GM18505 (cell line): ENCODE measurements around the gene FOXQ1.
"Not testable (repeated sequence)": the region's sequence is repeated elsewhere in the genome, so short reads cannot be mapped to it uniquely, and the experiment has no call there.

ENCODE experiments used
- ATAC-seq: cut with Tn5 transposase; IDR thresholded peaks from one replicate; pipeline ENCODE4 v1.9.1; 2021; ENCODE audit not compliant: unreplicated experiment
- POLR2A ChIP-seq: IDR thresholded peaks from 4 replicates; pipeline ENCODE4 v1.6.1; 2011; ENCODE audit warnings: borderline replicate concordance; ENCODE audit not compliant: insufficient read depth, insufficient read length; ENCODE audit errors: extremely low read depth

Gene FOXQ1

GRCh38 chr6:1309366-1309765 is 2.5 kb upstream of the FOXQ1 start:
- no peak for TF ChIP-seq POLR2A
- ATAC-seq = no peak

- TF ChIP-seq POLR2A = no peak
- ATAC-seq = no peak
These were observed 1.1 kb upstream of the FOXQ1 start for GRCh38 chr6:1310628-1311399.

- no peak for TF ChIP-seq POLR2A
- ATAC-seq = no peak
These were observed 240 bp downstream of the FOXQ1 start for GRCh38 chr6:1312203-1312472.

DNA sequence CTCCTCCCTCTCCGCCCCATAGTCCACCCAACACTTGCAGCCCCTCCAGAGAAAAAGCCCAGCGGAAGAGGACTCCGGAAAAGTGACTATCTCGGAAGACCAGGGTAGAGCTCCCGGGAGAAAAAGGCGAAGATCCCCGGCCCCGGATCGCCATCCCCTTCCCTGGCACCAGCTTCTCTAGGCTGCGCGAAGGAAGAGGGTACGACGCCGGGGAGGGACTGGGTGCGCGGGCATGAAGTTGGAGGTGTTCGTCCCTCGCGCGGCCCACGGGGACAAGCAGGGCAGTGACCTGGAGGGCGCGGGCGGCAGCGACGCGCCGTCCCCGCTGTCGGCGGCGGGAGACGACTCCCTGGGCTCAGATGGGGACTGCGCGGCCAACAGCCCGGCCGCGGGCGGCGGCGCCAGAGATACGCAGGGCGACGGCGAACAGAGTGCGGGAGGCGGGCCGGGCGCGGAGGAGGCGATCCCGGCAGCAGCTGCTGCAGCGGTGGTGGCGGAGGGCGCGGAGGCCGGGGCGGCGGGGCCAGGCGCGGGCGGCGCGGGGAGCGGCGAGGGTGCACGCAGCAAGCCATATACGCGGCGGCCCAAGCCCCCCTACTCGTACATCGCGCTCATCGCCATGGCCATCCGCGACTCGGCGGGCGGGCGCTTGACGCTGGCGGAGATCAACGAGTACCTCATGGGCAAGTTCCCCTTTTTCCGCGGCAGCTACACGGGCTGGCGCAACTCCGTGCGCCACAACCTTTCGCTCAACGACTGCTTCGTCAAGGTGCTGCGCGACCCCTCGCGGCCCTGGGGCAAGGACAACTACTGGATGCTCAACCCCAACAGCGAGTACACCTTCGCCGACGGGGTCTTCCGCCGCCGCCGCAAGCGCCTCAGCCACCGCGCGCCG is 822 bp downstream of the FOXQ1 start:
- no peak for TF ChIP-seq POLR2A
- no peak for ATAC-seq

- ATAC-seq = no peak
These were observed 1.5 kb downstream of the FOXQ1 start for GRCh38 chr6:1313384-1313766.

DNA sequence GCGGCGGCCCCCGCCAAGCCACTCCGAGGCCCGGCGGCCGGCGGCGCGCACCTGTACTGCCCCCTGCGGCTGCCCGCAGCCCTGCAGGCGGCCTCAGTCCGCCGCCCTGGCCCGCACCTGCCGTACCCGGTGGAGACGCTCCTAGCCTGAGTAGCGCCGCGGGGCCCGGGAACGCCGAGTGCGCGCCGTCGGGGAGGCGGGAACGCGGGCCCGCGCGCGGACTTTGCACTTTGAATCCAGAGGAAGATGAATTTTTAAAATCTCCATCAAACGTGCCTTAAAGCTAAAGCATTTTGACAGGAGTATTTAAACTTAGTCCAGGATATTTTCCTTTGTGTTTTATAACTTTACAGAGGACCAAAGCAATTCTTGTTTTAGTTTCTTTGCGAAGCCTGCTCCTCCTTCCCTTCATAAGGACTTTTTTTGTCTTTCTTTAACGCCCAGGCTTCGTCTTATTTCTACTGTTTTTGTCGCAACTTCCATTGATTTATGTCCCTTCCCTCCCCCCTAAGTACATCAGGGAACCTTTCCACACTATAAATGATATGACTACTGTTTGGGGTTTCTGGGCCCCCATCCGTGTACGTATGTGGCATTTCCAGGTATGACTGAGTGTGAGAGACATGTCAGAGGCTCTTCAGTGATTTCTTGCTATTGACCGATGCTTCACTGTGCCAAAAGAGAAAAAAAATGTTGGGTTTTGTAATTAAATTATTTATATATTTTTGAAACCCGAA is 2.0 kb downstream of the FOXQ1 start:
- TF ChIP-seq POLR2A = no peak
- ATAC-seq = no peak

More at GRCh38 chr6:1313384-1313766, 1.5 kb downstream of the FOXQ1 start:
- no peak for TF ChIP-seq POLR2A

- ATAC-seq = no peak
- no peak for TF ChIP-seq POLR2A
These were observed 2.7 kb downstream of the FOXQ1 start for GRCh38 chr6:1314617-1315016.

DNA sequence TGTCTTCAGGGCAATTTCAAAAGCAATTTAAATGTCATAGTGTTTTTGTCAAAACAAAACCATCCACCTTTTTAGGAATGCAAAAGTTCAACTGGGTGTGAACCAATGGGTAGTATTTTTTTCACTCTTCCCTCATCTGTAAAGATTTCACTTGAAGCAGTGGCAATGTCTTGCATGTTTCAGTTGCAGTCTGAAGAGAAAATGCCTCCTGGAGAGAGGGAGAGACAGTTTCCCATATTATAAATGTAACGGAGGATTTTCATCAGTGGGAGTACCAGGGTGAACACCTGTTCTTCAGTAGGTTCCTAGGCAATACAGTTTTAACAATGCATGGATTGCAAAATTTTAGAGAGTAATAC is 3.3 kb downstream of the FOXQ1 start:
- no peak for ATAC-seq
- no peak for TF ChIP-seq POLR2A

- ATAC-seq = no peak
- no peak for TF ChIP-seq POLR2A
These were observed 3.9 kb downstream of the FOXQ1 start for GRCh38 chr6:1315560-1316386.

GRCh38 chr6:1316489-1316971 is 4.6 kb downstream of the FOXQ1 start:
- no peak for TF ChIP-seq POLR2A
- no peak for ATAC-seq

- ATAC-seq = no peak
- TF ChIP-seq POLR2A = no peak
These were observed 5.5 kb downstream of the FOXQ1 start for GRCh38 chr6:1317302-1317815.

- no peak for TF ChIP-seq POLR2A
- ATAC-seq = no peak
These were observed 6.1 kb downstream of the FOXQ1 start for GRCh38 chr6:1318036-1318435.

DNA sequence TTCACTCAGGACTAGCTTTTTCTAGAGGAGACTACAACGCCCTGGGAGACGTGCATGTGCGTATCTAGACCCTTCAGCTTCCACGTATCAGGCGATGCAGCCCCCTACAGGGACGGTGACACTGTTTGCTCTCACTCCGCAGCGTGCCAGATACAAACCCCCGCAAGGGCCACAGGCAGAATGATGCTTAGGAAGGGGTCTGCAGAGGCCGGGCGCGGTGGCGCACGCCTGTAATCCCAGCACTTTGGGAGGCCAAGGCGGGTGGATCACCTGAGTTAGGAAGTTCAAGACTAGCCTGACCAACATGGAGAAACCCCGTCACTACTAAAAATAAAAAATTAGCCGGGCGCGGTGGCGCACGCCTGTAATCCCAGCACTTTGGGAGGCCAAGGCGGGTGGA is 6.7 kb downstream of the FOXQ1 start:
- not testable (repeated sequence) for ATAC-seq
